ENCODE measurements around the gene LRP4. TPM values are rescaled to one million over a fixed set of nuclear protein-coding genes. Genes with fewer than 3 reads are reported as not detected.

Gene LRP4
- total and polyA plus RNA-seq, 8 donors = 1.3 to 27.0 (median 9.4) TPM

- H3K36me3 ChIP-seq = no peaks in the 10 kb centered on the region
- ATAC-seq (peak in 1 of 4 donors; percentile 4), FAIRE-seq (no peak), DNase-seq (no peak)
- intact Hi-C loops (cut with DNase I) = no loop called here
- H3K4me3 ChIP-seq = no peak overlapping the region
- H3K9me3 ChIP-seq = no peaks in the 10 kb centered on the region
- 76 to 83% methylated on average over 4 of the region's 4 CpGs for WGBS, 2 donors
- H3K27ac ChIP-seq = no peak overlapping the region
- H3K27me3 ChIP-seq = no peaks in the 10 kb centered on the region
- peaks cover 0 to 4% (median 0%) of the 10 kb centered on the region in 3 donors for H3K4me1 ChIP-seq
- TF ChIP-seq CTCF (IDR thresholded peaks at IDR 0.05) = no peak
Measured at GRCh38 chr11:46920755-46921154, 2.4 kb upstream of the LRP4 start.

GRCh38 chr11:46918788-46919513 lies 601 bp upstream of the LRP4 start:
- DNase-seq (no peak), FAIRE-seq (no peak), ATAC-seq (peak; percentile 1 to 7 (median 3))
- Histone ChIP-seq H3K27ac (peak overlapping the region in 2 of 4 donors; percentile 26 to 40), H3K36me3 (no peaks in the 10 kb centered on the region), H3K4me1 (peaks cover 0 to 4% (median 0%) of the 10 kb centered on the region in 3 donors), H3K4me3 (peak overlapping the region in 2 of 4 donors; percentile 62 to 79), H3K9me3 (no peaks in the 10 kb centered on the region), H3K27me3 (no peaks in the 10 kb centered on the region)
- TF ChIP-seq CTCF (IDR thresholded peaks at IDR 0.05) = no peak
- 31 to 34% methylated on average over 17 of the region's 17 CpGs for WGBS, 2 donors
- intact Hi-C loops (cut with DNase I) = no loop called here

GRCh38 chr11:46917762-46918082 lies 628 bp downstream of the LRP4 start:
- no peak for DNase-seq
- 1% methylated on average over 17 to 22 of the region's 22 CpGs for WGBS, 2 donors
- H3K4me1 ChIP-seq = peaks cover 0 to 4% (median 0%) of the 10 kb centered on the region in 3 donors

GRCh38 chr11:46917109-46917761 lies 1.1 kb downstream of the LRP4 start:
- FAIRE-seq (no peak), ATAC-seq (peak; percentile 4 to 24 (median 4)), DNase-seq (peak in 1 of 6 donors; percentile 69)
- Histone ChIP-seq H3K9me3 (no peaks in the 10 kb centered on the region), H3K27me3 (no peaks in the 10 kb centered on the region), H3K4me1 (peaks cover 0 to 4% (median 0%) of the 10 kb centered on the region in 3 donors), H3K36me3 (no peaks in the 10 kb centered on the region), H3K27ac (peak overlapping the region in 2 of 4 donors; percentile 16 to 33), H3K4me3 (peak overlapping the region; percentile 61 to 79 (median 63))
- intact Hi-C loops (cut with DNase I) = no loop called here
- no peak for TF ChIP-seq CTCF (IDR thresholded peaks at IDR 0.05)
- WGBS, 2 donors = 1% methylated on average over 31 of the region's 31 CpGs

More at GRCh38 chr11:46917762-46918082, 628 bp downstream of the LRP4 start:
- TF ChIP-seq CTCF (IDR thresholded peaks at IDR 0.05) = no peak
- intact Hi-C loops (cut with DNase I) = no loop called here
- Histone ChIP-seq H3K9me3 (no peaks in the 10 kb centered on the region), H3K27ac (no peak overlapping the region), H3K36me3 (no peaks in the 10 kb centered on the region), H3K27me3 (no peaks in the 10 kb centered on the region), H3K4me3 (peak overlapping the region; percentile 61 to 79 (median 63))
- FAIRE-seq (no peak), ATAC-seq (peak in 1 of 4 donors; percentile 4)
